K562 (cell line): ENCODE measurements around the gene CENPA. TPM values are rescaled to one million over a fixed set of nuclear protein-coding genes. Genes with fewer than 3 reads are reported as not detected.
"Not testable (repeated sequence)": the region's sequence is repeated elsewhere in the genome, so short reads cannot be mapped to it uniquely, and the experiment has no call there.

Experiments used
- HINFP ChIP-seq: fragments of 450-650 bp; conservative IDR thresholded peaks from 2 replicates; pipeline ENCODE4 v1.6.1; 2016; ENCODE audit warnings: missing genetic modification characterization, low read depth, mild to moderate bottlenecking, control low read depth, missing compliant biosample characterization
- MEF2D ChIP-seq: conservative IDR thresholded peaks from 2 replicates; pipeline ENCODE4 v1.6.1; 2016; ENCODE audit warnings: low read depth, missing genetic modification characterization, missing compliant biosample characterization
- MXD1 ChIP-seq: fragments of 250-450 bp; sonication (Bioruptor Pico); IDR thresholded peaks from 2 replicates; pipeline ENCODE4 v1.8.0; 2021; ENCODE audit warnings: borderline replicate concordance, mild to moderate bottlenecking, moderate library complexity; ENCODE audit not compliant: poor library complexity, severe bottlenecking
- PYGO2 ChIP-seq: fragments of 450-650 bp; IDR thresholded peaks from 2 replicates; pipeline ENCODE4 v1.6.1; 2016; ENCODE audit warnings: mild to moderate bottlenecking, missing genetic modification characterization, moderate library complexity, missing compliant biosample characterization
- RNF219 ChIP-seq: fragments of 250-450 bp; sonication (Bioruptor Pico); IDR thresholded peaks from 2 replicates; pipeline ENCODE4 v1.5.0; 2022; ENCODE audit warnings: mild to moderate bottlenecking
- SMARCC2 ChIP-seq: fragments of 450-650 bp; IDR thresholded peaks from 2 replicates; pipeline ENCODE4 v1.6.1; 2017; ENCODE audit warnings: antibody characterized with exemption, moderate library complexity, mild to moderate bottlenecking, low read depth
- TEAD4 ChIP-seq, 2 experiments: sonication (generic) in 1 of 2; formaldehyde crosslinking in 1 of 2; IDR thresholded peaks; 2 replicates each; pipeline versions ENCODE4 v1.6.1 to v1.8.0; 2012 to 2022; ENCODE audit warnings: borderline replicate concordance in 1 of 2, inconsistent platforms in 1 of 2, low read length in 1 of 2, mild to moderate bottlenecking in 1 of 2, missing genetic modification reagents in 1 of 2
- THRB ChIP-seq: fragments of 450-650 bp; formaldehyde crosslinking; conservative IDR thresholded peaks from 2 replicates; pipeline ENCODE4 v1.4.0; 2022; ENCODE audit warnings: mild to moderate bottlenecking, missing genetic modification characterization
- ZBTB11 ChIP-seq, 3 experiments: fragments of 200-800 bp in 1 of 3; fragments of 250-450 bp in 1 of 3; fragments of 450-650 bp in 1 of 3; sonication (Bioruptor Pico) in 1 of 3; sonication (Bioruptor generic) in 1 of 3; formaldehyde crosslinking in 1 of 3; IDR thresholded peaks; 2 replicates each; pipeline versions ENCODE4 v1.6.1 to v1.8.0; 2016 to 2022; ENCODE audit warnings: mild to moderate bottlenecking in 2 of 3, missing genetic modification characterization in 2 of 3, missing compliant biosample characterization in 1 of 3, moderate library complexity in 1 of 3
- ZBTB17 ChIP-seq: fragments of 450-650 bp; formaldehyde crosslinking; IDR thresholded peaks from 2 replicates; pipeline ENCODE4 v1.4.0; 2020; ENCODE audit warnings: mild to moderate bottlenecking
- ZNF324 ChIP-seq: fragments of 250-450 bp; sonication (Bioruptor Pico); IDR thresholded peaks from 2 replicates; pipeline ENCODE4 v1.4.0; 2020; ENCODE audit warnings: mild to moderate bottlenecking
- ZNF583 ChIP-seq: fragments of 250-450 bp; sonication (Bioruptor Pico); IDR thresholded peaks from 2 replicates; pipeline ENCODE4 v1.4.0; 2020
- polyA plus RNA-seq, 8 experiments: library from polyadenylated mRNA; depleted of rRNA in 4 of 8; stranded (reverse) in 5 of 8; unstranded in 3 of 8; fragments of >200 nt; fragmentation: Nextera tagmentation in 2 of 8; fragmentation: Illumina TruSeq in 1 of 8; extraction: Ambion mirVana in 2 of 8; extraction: Trizol in 1 of 8; gene quantifications; 2 replicates each; pipeline versions ENCODE4 v1.2.1 to v1.2.3, GENCODE V29; 2011 to 2014; ENCODE audit warnings: inconsistent platforms in 1 of 8, missing spikeins in 1 of 8
- total RNA-seq, 7 experiments: library from RNA; depleted of rRNA in 6 of 7; stranded (reverse); fragments of >200 nt in 6 of 7; fragmentation: Illumina TruSeq in 2 of 7; extraction: Trizol in 2 of 7; gene quantifications; 2 replicates each; pipeline versions ENCODE4 v1.2.1 to v1.2.3, GENCODE V29; 2011 to 2021; ENCODE audit warnings: low replicate concordance in 1 of 7

The CENPA gene
- total and polyA plus RNA-seq, 9 of the 15 experiments (the other 6 are each of a cell fraction or from before 2014, with no cell fraction given): 11.3 to 61.7 (median 44.7) TPM

- TF ChIP-seq MXD1 (CRISPR knock-in tag) (peak; percentile 72), ZBTB17 (CRISPR knock-in tag) (peak; percentile 95), PYGO2 (tag) (peak; percentile 75), ZNF324 (CRISPR knock-in tag) (peak; percentile 68), SMARCC2 (peak; percentile 60; the same call in 1 of the 2 replicates), ZBTB11 (CRISPR knock-in tag; IDR thresholded peaks at IDR 0.05) (peak in 1 of 3 experiments; percentile 77; a peak in 2 of 6 replicates), TEAD4 (IDR thresholded peaks at IDR 0.05; ENCODE audit: low read length) (0 out of 2 replicates have a peak, but pooled peaks have one; percentile 25), THRB (CRISPR knock-in tag) (peak; percentile 28; the same call in 1 of the 2 replicates), HINFP (tag) (peak; percentile 85), RNF219 (CRISPR knock-in tag) (peak; percentile 61; the same call in 1 of the 2 replicates), ZNF583 (CRISPR knock-in tag) (peak; percentile 97), MEF2D (tag) (peak; percentile 94)
- TF ChIP-seq TEAD4 (CRISPR knock-in tag; IDR thresholded peaks at IDR 0.05; ENCODE audit: borderline replicate concordance): not testable (repeated sequence)
Measured at GRCh38 chr2:26749787-26750420, 36.0 kb upstream of the CENPA start (continued).
